Mucosa of descending colon (tissue), 3 donors: Measurements from ENCODE around the gene PPP1R17. TPM values are rescaled to one million over a fixed set of nuclear protein-coding genes. Genes with fewer than 3 reads are reported as not detected.

ENCODE experiments used
- ATAC-seq: fragments of 200-7000 bp; cut with Tn5 transposase; one replicate; pipeline ENCODE4 v1.9.1; 2020; ENCODE audit warnings: mild to moderate bottlenecking, moderate library complexity
- DNase-seq, 3 donors: peaks; one replicate each; pipeline ENCODE4 v3.0.0-alpha.2; 2020
- H3K36me3 ChIP-seq: fragments of 200-600 bp; one replicate; pipeline ENCODE4 v1.8.0; 2021; ENCODE audit warnings: low read depth, mild to moderate bottlenecking
- H3K4me1 ChIP-seq: fragments of 200-600 bp; one replicate; pipeline ENCODE4 v1.8.0; 2021; ENCODE audit warnings: low read depth, mild to moderate bottlenecking
- H3K4me3 ChIP-seq: fragments of 200-600 bp; one replicate; pipeline ENCODE4 v1.8.0; 2021; ENCODE audit warnings: mild to moderate bottlenecking
- H3K9me3 ChIP-seq: fragments of 200-600 bp; one replicate; pipeline ENCODE4 v1.8.0; 2021; ENCODE audit warnings: mild to moderate bottlenecking
- CTCF ChIP-seq: fragments of 200-600 bp; IDR thresholded peaks from one replicate; pipeline ENCODE4 v1.8.0; 2022; ENCODE audit warnings: antibody characterized with exemption, mild to moderate bottlenecking
- intact Hi-C, 2 donors: fragments of 100-400 bp; cut with DNase I in 1 of 2; cut with micrococcal nuclease in 1 of 2; formaldehyde crosslinking; loops; one replicate each; pipeline versions ENCODE4 v1.11.0 to v1.11.1; 2022; cut with DNase I, micrococcal nuclease
- total RNA-seq, 3 donors: library from RNA; stranded (reverse); fragmentation: NEBNext Ultra II Directional in 2 of 3; extraction: Animal tissue kit (Norgen Biotek cat#: 25700) in 2 of 3; gene quantifications; one replicate each; pipeline versions ENCODE4 v1.2.1 to v1.2.4, GENCODE V29; 2021 to 2023
- donor health status: DM: no; HTN: no; CAD: no; lungs with moderate emphysema.
- donor health status: DM: no; HTN: no; CAD: no.
- donor health status: DM: no; HTN: yes; CAD: no.

PPP1R17 gene
- total RNA-seq, 3 donors from 2014 or later: not detected

GRCh38 chr7:31648288-31648687 is 38.7 kb upstream of the PPP1R17 start:
- no peak for TF ChIP-seq CTCF
- intact Hi-C loops: no loop called here
- ATAC-seq: no peak

GRCh38 chr7:31648880-31649279 is 38.1 kb upstream of the PPP1R17 start:
- intact Hi-C loops: no loop called here
- H3K9me3 ChIP-seq: no peaks in the 10 kb centered on the region
- no peak for TF ChIP-seq CTCF
- no peak overlapping the region for H3K4me3 ChIP-seq
- H3K4me1 ChIP-seq: no peaks in the 10 kb centered on the region
- DNase-seq (no peak), ATAC-seq (no peak)
- H3K36me3 ChIP-seq: no peaks in the 10 kb centered on the region

More at GRCh38 chr7:31648288-31648687, 38.7 kb upstream of the PPP1R17 start:
- Histone ChIP-seq H3K9me3 (no peaks in the 10 kb centered on the region), H3K36me3 (no peaks in the 10 kb centered on the region), H3K4me1 (no peaks in the 10 kb centered on the region), H3K4me3 (no peak overlapping the region)
- no peak for DNase-seq

- no peak for ATAC-seq
- Histone ChIP-seq H3K4me1 (no peaks in the 10 kb centered on the region), H3K9me3 (no peaks in the 10 kb centered on the region), H3K36me3 (no peaks in the 10 kb centered on the region), H3K4me3 (no peak overlapping the region)
- intact Hi-C loops: no loop called here
- TF ChIP-seq CTCF: no peak
- DNase-seq: no peak
Measured at GRCh38 chr7:31651234-31652062, 35.6 kb upstream of the PPP1R17 start.

GRCh38 chr7:31652063-31652326 is 35.0 kb upstream of the PPP1R17 start:
- no peak for TF ChIP-seq CTCF
- Histone ChIP-seq H3K4me3 (no peak overlapping the region), H3K9me3 (no peaks in the 10 kb centered on the region), H3K36me3 (no peaks in the 10 kb centered on the region), H3K4me1 (no peaks in the 10 kb centered on the region)
- intact Hi-C loops: no loop called here
- DNase-seq (no peak), ATAC-seq (no peak)

- Histone ChIP-seq H3K4me3 (no peak overlapping the region), H3K9me3 (no peaks in the 10 kb centered on the region), H3K4me1 (no peaks in the 10 kb centered on the region), H3K36me3 (no peaks in the 10 kb centered on the region)
- no peak for DNase-seq
- TF ChIP-seq CTCF: no peak
- intact Hi-C loops: no loop called here
- ATAC-seq: no peak
Measured at GRCh38 chr7:31663072-31663471, 23.9 kb upstream of the PPP1R17 start.

- Histone ChIP-seq H3K4me3 (no peak overlapping the region), H3K36me3 (no peaks in the 10 kb centered on the region), H3K9me3 (no peaks in the 10 kb centered on the region), H3K4me1 (no peaks in the 10 kb centered on the region)
- ATAC-seq (no peak), DNase-seq (no peak)
- intact Hi-C loops: no loop called here
- no peak for TF ChIP-seq CTCF
Measured at GRCh38 chr7:31664890-31665289, 22.1 kb upstream of the PPP1R17 start.
